ENCODE data around the gene SNRPD2. TPM values are rescaled to one million over a fixed set of nuclear protein-coding genes. Genes with fewer than 3 reads are reported as not detected.

SNRPD2 gene
- total RNA-seq, 4 donors from 2014 or later = 136 to 167 (median 144) TPM

DNA sequence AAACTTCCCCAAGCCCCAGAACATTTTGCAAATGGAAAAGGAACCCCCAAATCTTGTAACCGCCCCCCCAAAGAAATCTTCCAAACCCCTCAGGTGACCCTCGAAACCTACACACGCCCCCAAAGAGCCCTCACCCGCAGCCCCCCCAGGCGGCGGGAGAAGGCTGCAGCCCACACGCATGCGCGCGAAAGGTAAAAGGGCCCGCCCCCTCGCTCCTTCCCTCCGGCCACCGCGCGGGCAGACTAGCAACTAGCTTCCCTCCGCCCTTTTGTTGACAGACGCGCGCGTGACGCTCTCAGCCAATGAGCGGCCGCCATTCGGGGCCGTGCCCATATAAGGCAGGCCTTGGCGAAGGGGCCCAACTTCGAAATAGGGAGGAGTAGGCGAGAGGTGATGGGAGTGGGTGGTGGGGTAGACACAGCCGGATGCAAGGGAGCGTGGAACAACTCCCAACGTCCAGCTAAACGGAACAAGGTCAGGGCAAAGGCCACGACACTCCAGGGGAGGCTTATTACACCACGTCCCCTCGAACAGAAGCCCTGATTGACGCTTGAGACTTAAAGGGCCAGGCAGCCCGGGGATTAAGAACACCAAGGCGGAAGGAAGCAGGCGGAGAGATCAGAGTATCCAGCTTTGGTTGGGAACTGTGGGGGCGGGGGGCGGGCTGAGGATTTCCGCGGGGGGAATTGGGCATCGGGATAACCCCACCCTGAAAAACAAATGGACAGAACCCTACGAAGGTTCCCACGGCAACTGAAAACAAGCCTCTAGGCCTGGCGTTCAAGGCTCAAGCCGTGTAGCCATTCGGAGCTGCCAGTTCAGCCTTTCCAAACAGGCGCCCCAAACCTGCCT lies 25.6 kb upstream of the SNRPD2 start:
- intact Hi-C loops (cut with DNase I; ENCODE audit: low total_unique reads) (loop anchor here (1.0 to 10.0 kb wide), 7 partner anchors 13 to 913 kb away; partner anchors contain the start of genes BCAM, ERCC1, FBXO46 and QPCTL), in situ Hi-C loops (cut with MboI; ENCODE audit: low sequenced_read_pairs in 4 of 4) (no loop called here)
- H3K4me1 ChIP-seq = peaks cover 12 to 17% of the 10 kb centered on the region in 2 donors
- peak overlapping the region; percentile 88 to 95 (median 92) for H3K27ac ChIP-seq
- H3K27me3 ChIP-seq = no peaks in the 10 kb centered on the region
- peak overlapping the region; percentile 74 to 82 (median 76) for H3K4me3 ChIP-seq
- TF ChIP-seq, protein P1, sequence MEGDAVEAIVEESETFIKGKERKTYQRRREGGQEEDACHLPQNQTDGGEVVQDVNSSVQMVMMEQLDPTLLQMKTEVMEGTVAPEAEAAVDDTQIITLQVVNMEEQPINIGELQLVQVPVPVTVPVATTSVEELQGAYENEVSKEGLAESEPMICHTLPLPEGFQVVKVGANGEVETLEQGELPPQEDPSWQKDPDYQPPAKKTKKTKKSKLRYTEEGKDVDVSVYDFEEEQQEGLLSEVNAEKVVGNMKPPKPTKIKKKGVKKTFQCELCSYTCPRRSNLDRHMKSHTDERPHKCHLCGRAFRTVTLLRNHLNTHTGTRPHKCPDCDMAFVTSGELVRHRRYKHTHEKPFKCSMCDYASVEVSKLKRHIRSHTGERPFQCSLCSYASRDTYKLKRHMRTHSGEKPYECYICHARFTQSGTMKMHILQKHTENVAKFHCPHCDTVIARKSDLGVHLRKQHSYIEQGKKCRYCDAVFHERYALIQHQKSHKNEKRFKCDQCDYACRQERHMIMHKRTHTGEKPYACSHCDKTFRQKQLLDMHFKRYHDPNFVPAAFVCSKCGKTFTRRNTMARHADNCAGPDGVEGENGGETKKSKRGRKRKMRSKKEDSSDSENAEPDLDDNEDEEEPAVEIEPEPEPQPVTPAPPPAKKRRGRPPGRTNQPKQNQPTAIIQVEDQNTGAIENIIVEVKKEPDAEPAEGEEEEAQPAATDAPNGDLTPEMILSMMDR (IDR thresholded peaks at IDR 0.05 in 4 of 5, conservative IDR thresholded peaks at IDR 0.05 in 1 of 5) = peak in 3 of 5 experiments; percentile 26 to 42 (median 37)
- TF ChIP-seq POLR2A (IDR thresholded peaks at IDR 0.05) = peak; percentile 55 to 75
- no peaks in the 10 kb centered on the region for H3K36me3 ChIP-seq
- DNase-seq (peak; percentile 99 to 100), ATAC-seq (peak; percentile 96 to 98)
- no peaks in the 10 kb centered on the region for H3K9me3 ChIP-seq

DNA sequence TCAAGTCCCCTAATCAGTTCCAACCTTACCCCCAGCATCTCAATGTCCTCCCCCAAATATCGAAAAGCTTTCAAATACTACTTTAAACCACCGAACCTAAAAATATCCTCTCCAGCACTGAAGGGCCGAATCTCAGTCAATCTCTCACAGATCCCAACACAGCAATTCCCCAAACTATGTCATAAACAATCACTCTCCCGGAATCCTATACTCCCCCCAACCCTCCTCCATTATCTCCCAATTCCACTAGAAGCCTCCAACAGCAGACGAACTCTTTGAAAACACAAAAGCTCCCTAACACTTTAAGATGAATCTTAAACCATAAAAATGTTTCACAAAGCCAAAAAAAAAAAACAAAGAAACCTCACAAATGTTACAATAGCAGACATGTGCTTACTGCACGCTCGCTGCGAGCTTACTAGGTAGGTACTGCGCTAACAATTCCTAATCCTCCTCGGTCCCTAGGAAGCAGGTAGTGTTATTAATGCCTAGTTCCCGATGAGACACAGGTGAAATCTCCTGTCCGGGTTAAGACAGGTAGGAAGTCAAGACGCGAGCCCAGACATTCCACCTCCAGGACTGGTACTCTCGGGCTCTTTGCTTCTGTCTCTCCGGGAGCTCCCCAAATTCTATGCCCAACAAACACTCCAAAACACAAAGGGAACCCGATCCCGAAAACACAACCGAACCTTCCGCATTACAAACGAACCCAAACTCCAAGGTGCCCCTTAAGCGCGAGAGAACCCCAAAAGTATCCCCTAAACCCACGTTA lies 24.8 kb upstream of the SNRPD2 start:
- DNase-seq = peak in 1 of 2 donors; percentile 31
- no peaks in the 10 kb centered on the region for H3K9me3 ChIP-seq
- H3K36me3 ChIP-seq = peaks cover 0 to 5% of the 10 kb centered on the region in 2 donors
- in situ Hi-C loops (cut with MboI; ENCODE audit: low sequenced_read_pairs in 4 of 4) (no loop called here), intact Hi-C loops (cut with DNase I; ENCODE audit: low total_unique reads) (loop anchor here (1.0 to 10.0 kb wide), 7 partner anchors 14 to 912 kb away; partner anchors contain the start of genes BCAM, ERCC1, FBXO46 and QPCTL)
- peak overlapping the region; percentile 88 to 95 (median 92) for H3K27ac ChIP-seq
- H3K4me1 ChIP-seq = peaks cover 12 to 17% of the 10 kb centered on the region in 2 donors
- ATAC-seq = peak; percentile 9 to 15
- peak overlapping the region; percentile 74 to 82 (median 76) for H3K4me3 ChIP-seq
- no peaks in the 10 kb centered on the region for H3K27me3 ChIP-seq
- no peak for TF ChIP-seq POLR2A (IDR thresholded peaks at IDR 0.05)
- TF ChIP-seq, protein P1 (IDR thresholded peaks at IDR 0.05 in 4 of 5, conservative IDR thresholded peaks at IDR 0.05 in 1 of 5) = no peak

DNA sequence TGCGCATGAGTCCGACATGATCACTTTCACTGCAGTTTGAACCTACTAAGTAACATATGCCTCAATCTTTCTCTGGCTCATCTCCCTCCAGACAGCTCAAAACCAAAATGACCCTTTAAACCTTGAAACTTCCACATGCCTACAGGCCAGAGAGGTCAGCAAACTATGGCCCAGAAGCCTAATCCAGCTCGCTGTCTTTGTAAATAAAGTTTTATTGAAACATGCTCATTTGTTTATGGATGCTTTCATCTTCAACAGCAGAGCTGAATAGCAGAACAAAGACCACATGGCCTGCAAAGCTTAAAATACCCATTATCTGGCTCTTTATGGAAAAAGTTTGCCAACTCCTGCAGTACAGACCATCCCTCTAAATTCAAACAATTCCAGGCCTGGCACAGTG lies 23.4 kb upstream of the SNRPD2 start:
- in situ Hi-C loops (cut with MboI; ENCODE audit: low sequenced_read_pairs in 4 of 4) (no loop called here), intact Hi-C loops (cut with DNase I; ENCODE audit: low total_unique reads) (loop anchor here (5.0 to 10.0 kb wide), 3 partner anchors 82 to 910 kb away; partner anchors contain the start of genes BCAM and ERCC1)
- H3K9me3 ChIP-seq = no peaks in the 10 kb centered on the region
- no peaks in the 10 kb centered on the region for H3K27me3 ChIP-seq
- DNase-seq = no peak
- H3K4me3 ChIP-seq = no peak overlapping the region
- ATAC-seq = no peak
- TF ChIP-seq POLR2A (IDR thresholded peaks at IDR 0.05) = no peak
- TF ChIP-seq, protein P1 (IDR thresholded peaks at IDR 0.05 in 4 of 5, conservative IDR thresholded peaks at IDR 0.05 in 1 of 5) = no peak
- H3K4me1 ChIP-seq = peaks cover 12 to 17% of the 10 kb centered on the region in 2 donors
- peaks cover 0 to 6% of the 10 kb centered on the region in 2 donors for H3K36me3 ChIP-seq
- H3K27ac ChIP-seq = no peak overlapping the region

DNA sequence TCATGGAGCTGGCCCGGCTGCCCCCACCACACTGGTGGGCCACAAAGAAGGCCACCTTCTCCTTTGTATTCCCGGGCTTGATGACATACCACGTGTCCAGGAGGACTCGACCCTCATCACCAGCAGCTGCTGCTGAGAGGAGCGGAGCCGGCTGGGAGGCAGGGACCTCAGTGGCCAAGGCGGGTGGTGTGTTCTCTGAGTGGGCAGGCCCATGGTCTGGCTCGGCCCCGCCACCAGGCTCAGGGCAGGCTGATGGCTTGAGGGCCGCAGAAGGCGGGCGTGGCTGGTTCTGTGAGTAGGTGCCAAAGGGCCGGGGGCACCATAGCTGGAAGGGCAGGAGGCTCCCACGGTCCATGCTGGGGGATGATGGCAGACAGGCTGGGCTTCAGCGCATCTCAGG lies 21.4 kb upstream of the SNRPD2 start:
- peaks cover 8 to 13% of the 10 kb centered on the region in 2 donors for H3K4me1 ChIP-seq
- H3K27me3 ChIP-seq = no peaks in the 10 kb centered on the region
- ATAC-seq = no peak
- DNase-seq = no peak
- H3K9me3 ChIP-seq = no peaks in the 10 kb centered on the region
- no peak overlapping the region for H3K27ac ChIP-seq
- peaks cover 0 to 6% of the 10 kb centered on the region in 2 donors for H3K36me3 ChIP-seq
- no peak for TF ChIP-seq POLR2A (IDR thresholded peaks at IDR 0.05)
- TF ChIP-seq, protein P1 (IDR thresholded peaks at IDR 0.05 in 4 of 5, conservative IDR thresholded peaks at IDR 0.05 in 1 of 5) = no peak
- in situ Hi-C loops (cut with MboI; ENCODE audit: low sequenced_read_pairs in 4 of 4) = no loop called here
- intact Hi-C loops (cut with DNase I; ENCODE audit: low total_unique reads) = loop anchor here (10.0 kb wide), 2 partner anchors 288 to 908 kb away; partner anchors contain the start of genes BCAM and ERCC1
- no peak overlapping the region for H3K4me3 ChIP-seq
